Colonic mucosa (tissue), 4 donors: ENCODE measurements around the gene EEF1A2. TPM values are rescaled to one million over a fixed set of nuclear protein-coding genes. Genes with fewer than 3 reads are reported as not detected.

Experiments
- DNase-seq: peaks from one replicate; pipeline ENCODE4 v3.0.0-alpha.2; 2020
- H3K27ac ChIP-seq: fragments of 200-600 bp; one replicate; pipeline ENCODE4 v1.8.0; 2021
- H3K27me3 ChIP-seq: fragments of 200-600 bp; one replicate; pipeline ENCODE4 v1.8.0; 2021
- H3K36me3 ChIP-seq: fragments of 200-600 bp; one replicate; pipeline ENCODE4 v1.8.0; 2021
- H3K4me1 ChIP-seq: fragments of 200-600 bp; one replicate; pipeline ENCODE4 v1.8.0; 2021; ENCODE audit warnings: mild to moderate bottlenecking
- H3K4me3 ChIP-seq: fragments of 200-600 bp; one replicate; pipeline ENCODE4 v1.8.0; 2021
- H3K9ac ChIP-seq, 2 donors: one replicate each; pipeline ENCODE4 v1.7.0; 2013; ENCODE audit warnings: control low read depth in 2 of 2, low read depth in 2 of 2, low read length in 2 of 2
- H3K9me3 ChIP-seq: fragments of 200-600 bp; one replicate; pipeline ENCODE4 v1.8.0; 2021
- CTCF ChIP-seq: fragments of 200-600 bp; IDR thresholded peaks from one replicate; pipeline ENCODE4 v1.8.0; 2022; ENCODE audit warnings: antibody characterized with exemption, mild to moderate bottlenecking
- intact Hi-C: fragments of 100-400 bp; cut with DNase I; formaldehyde crosslinking; loops from one replicate; pipeline ENCODE4 v1.14.1; 2022
- total RNA-seq, 2 donors: library from RNA; stranded (reverse); fragmentation: NEBNext Ultra II Directional in 1 of 2; extraction: Animal tissue kit (Norgen Biotek cat#: 25700) in 1 of 2; gene quantifications; one replicate each; pipeline ENCODE4 v1.2.1, GENCODE V29; 2021
- donor health status: healthy.
- donor health status: DM: no; HTN: no; CAD: no.
- donor health status: DM: no; HTN: no; CAD: no.

The EEF1A2 gene
- total RNA-seq, 2 donors from 2014 or later, result 1.5 to 3.2 TPM

GRCh38 chr20:63496596-63497120 is 2.2 kb downstream of the EEF1A2 start:
- no peak for DNase-seq
- no peak overlapping the region for H3K9ac ChIP-seq
- H3K27me3 ChIP-seq, result peaks cover 40% of the 10 kb centered on the region
- peaks cover 3% of the 10 kb centered on the region for H3K4me1 ChIP-seq
- no peaks in the 10 kb centered on the region for H3K36me3 ChIP-seq
- H3K9me3 ChIP-seq, result no peaks in the 10 kb centered on the region
- intact Hi-C loops, result no loop called here
- peak overlapping the region; percentile 8 for H3K4me3 ChIP-seq
- no peak for TF ChIP-seq CTCF
- H3K27ac ChIP-seq, result no peak overlapping the region

GRCh38 chr20:63495741-63496595 is 2.9 kb downstream of the EEF1A2 start:
- H3K4me1 ChIP-seq, result peaks cover 3% of the 10 kb centered on the region
- peak overlapping the region; percentile 8 for H3K4me3 ChIP-seq
- intact Hi-C loops, result no loop called here
- no peaks in the 10 kb centered on the region for H3K9me3 ChIP-seq
- no peak overlapping the region for H3K27ac ChIP-seq
- H3K9ac ChIP-seq, result no peak overlapping the region
- peak; percentile 92 for TF ChIP-seq CTCF
- DNase-seq, result peak; percentile 68
- H3K36me3 ChIP-seq, result no peaks in the 10 kb centered on the region
- peaks cover 40% of the 10 kb centered on the region for H3K27me3 ChIP-seq

GRCh38 chr20:63495167-63495720 is 3.6 kb downstream of the EEF1A2 start:
- Histone ChIP-seq H3K4me3 (no peak overlapping the region), H3K9me3 (no peaks in the 10 kb centered on the region), H3K27me3 (peaks cover 36% of the 10 kb centered on the region), H3K36me3 (no peaks in the 10 kb centered on the region), H3K4me1 (peaks cover 3% of the 10 kb centered on the region), H3K27ac (no peak overlapping the region), H3K9ac (no peak overlapping the region)
- intact Hi-C loops, result no loop called here
- DNase-seq, result no peak
- no peak for TF ChIP-seq CTCF

GRCh38 chr20:63494420-63495166 is 4.3 kb downstream of the EEF1A2 start:
- no peaks in the 10 kb centered on the region for H3K9me3 ChIP-seq
- no peak for DNase-seq
- H3K4me1 ChIP-seq, result peaks cover 3% of the 10 kb centered on the region
- intact Hi-C loops, result no loop called here
- no peak overlapping the region for H3K27ac ChIP-seq
- H3K4me3 ChIP-seq, result no peak overlapping the region
- H3K9ac ChIP-seq, result no peak overlapping the region
- H3K27me3 ChIP-seq, result peaks cover 30% of the 10 kb centered on the region
- no peak for TF ChIP-seq CTCF
- H3K36me3 ChIP-seq, result no peaks in the 10 kb centered on the region

- intact Hi-C loops, result no loop called here
- H3K4me3 ChIP-seq, result no peak overlapping the region
- H3K27ac ChIP-seq, result no peak overlapping the region
- H3K4me1 ChIP-seq, result peaks cover 3% of the 10 kb centered on the region
- H3K27me3 ChIP-seq, result peaks cover 26% of the 10 kb centered on the region
- no peak overlapping the region for H3K9ac ChIP-seq
- no peak for TF ChIP-seq CTCF
- no peak for DNase-seq
- H3K9me3 ChIP-seq, result no peaks in the 10 kb centered on the region
- no peaks in the 10 kb centered on the region for H3K36me3 ChIP-seq
Measured at GRCh38 chr20:63494084-63494419, 4.8 kb downstream of the EEF1A2 start.
